ENCODE measurements around the gene ZNF174. TPM values are rescaled to one million over a fixed set of nuclear protein-coding genes. Genes with fewer than 3 reads are reported as not detected.

Gene ZNF174
- total RNA-seq, 4 donors from 2014 or later = 12.3 to 16.4 (median 13.4) TPM

DNA sequence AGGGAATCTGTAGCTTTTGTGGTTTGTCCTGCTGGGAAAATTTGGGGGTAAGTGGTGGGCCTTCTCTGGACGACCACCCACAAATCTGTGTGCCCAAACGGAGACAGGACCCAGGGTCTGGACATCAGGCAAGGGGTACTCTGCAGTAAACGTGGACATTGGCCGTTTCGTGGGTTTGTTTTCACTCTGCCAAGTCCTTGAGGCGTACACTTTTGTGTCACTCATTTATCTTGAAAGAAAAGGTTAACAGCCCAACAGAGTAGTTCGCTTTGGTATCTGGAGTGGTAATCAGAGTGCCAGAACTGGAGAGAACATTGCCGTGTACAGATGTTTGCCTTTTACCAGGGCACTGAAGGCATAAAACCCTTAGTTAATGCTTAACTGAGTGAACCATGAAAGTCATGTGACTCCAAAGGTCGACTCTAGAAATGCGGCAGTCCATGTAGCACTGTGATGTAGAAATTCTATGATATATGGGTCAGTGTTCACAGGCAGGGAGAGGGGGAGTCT, 57.9 kb downstream of the ZNF174 start:
- H3K4me3 ChIP-seq (ENCODE audit: low read depth, poor library complexity, severe bottlenecking) = peak overlapping the region; percentile 51
- WGBS, 2 donors = 5 to 6% methylated on average over 10 of the region's 10 CpGs
- no peak for DNase-seq (ENCODE audit: low spot score in 2 of 2)
- TF ChIP-seq POLR2A (IDR thresholded peaks at IDR 0.05) = no peak
- TF ChIP-seq, protein P1, sequence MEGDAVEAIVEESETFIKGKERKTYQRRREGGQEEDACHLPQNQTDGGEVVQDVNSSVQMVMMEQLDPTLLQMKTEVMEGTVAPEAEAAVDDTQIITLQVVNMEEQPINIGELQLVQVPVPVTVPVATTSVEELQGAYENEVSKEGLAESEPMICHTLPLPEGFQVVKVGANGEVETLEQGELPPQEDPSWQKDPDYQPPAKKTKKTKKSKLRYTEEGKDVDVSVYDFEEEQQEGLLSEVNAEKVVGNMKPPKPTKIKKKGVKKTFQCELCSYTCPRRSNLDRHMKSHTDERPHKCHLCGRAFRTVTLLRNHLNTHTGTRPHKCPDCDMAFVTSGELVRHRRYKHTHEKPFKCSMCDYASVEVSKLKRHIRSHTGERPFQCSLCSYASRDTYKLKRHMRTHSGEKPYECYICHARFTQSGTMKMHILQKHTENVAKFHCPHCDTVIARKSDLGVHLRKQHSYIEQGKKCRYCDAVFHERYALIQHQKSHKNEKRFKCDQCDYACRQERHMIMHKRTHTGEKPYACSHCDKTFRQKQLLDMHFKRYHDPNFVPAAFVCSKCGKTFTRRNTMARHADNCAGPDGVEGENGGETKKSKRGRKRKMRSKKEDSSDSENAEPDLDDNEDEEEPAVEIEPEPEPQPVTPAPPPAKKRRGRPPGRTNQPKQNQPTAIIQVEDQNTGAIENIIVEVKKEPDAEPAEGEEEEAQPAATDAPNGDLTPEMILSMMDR (IDR thresholded peaks at IDR 0.05) = no peak
- intact Hi-C loops (cut with DNase I; ENCODE audit: low total_unique reads) = no loop called here

Other genes starting within 250 kb of the ZNF174 start
- gene OR1F1, start 213.0 kb upstream of the ZNF174 start, total RNA-seq = not detected
- 1 to 10 TPM; 2.2 to 5.7 (median 3.9) TPM for gene ZNF200, start 166.1 kb upstream of the ZNF174 start, total RNA-seq
- gene MEFV, start 144.6 kb upstream of the ZNF174 start, total RNA-seq = 1 to 10 TPM in 2 of 4 donors, under 1 TPM in 2; 0.80 to 3.3 (median 1.8) TPM
- 10 to 100 TPM; 40.4 to 62.3 (median 55.2) TPM for gene ZNF263, start 117.7 kb upstream of the ZNF174 start, total RNA-seq
- 1 to 10 TPM; 1.9 to 6.9 (median 3.0) TPM for gene TIGD7, start 95.8 kb upstream of the ZNF174 start, total RNA-seq
- gene ZNF75A, start 95.7 kb upstream of the ZNF174 start, total RNA-seq = 10 to 100 TPM; 13.3 to 23.5 (median 18.2) TPM
- under 1 TPM in 2 of 4 donors, not detected in 2; 0.39 to 0.88 TPM for gene OR2C1, start 45.3 kb upstream of the ZNF174 start, total RNA-seq
- gene ZSCAN32, start 211 bp upstream of the ZNF174 start, total RNA-seq = 10 to 100 TPM in 2 of 4 donors, 1 to 10 TPM in 2; 8.2 to 16.4 (median 11.7) TPM
- gene ZNF597, start 42.3 kb downstream of the ZNF174 start, total RNA-seq = 1 to 10 TPM; 2.1 to 3.2 (median 2.5) TPM
- gene NAA60, start 42.5 kb downstream of the ZNF174 start, total RNA-seq = 10 to 100 TPM; 21.2 to 42.2 (median 24.8) TPM
- gene C16orf90, start 94.3 kb downstream of the ZNF174 start, total RNA-seq = not detected
- gene CLUAP1, start 99.8 kb downstream of the ZNF174 start, total RNA-seq = 10 to 100 TPM in 2 of 4 donors, 1 to 10 TPM in 2; 4.3 to 21.8 (median 11.7) TPM
- under 1 TPM; 0.15 to 0.74 (median 0.28) TPM for gene NLRC3, start 176.2 kb downstream of the ZNF174 start, total RNA-seq
- gene SLX4, start 210.4 kb downstream of the ZNF174 start, total RNA-seq = 1 to 10 TPM; 1.2 to 2.6 (median 2.5) TPM

All from lower leg skin (tissue), 4 donors.